Stomach (tissue), 9 donors: Measurements from ENCODE around the gene SVIL. TPM values are rescaled to one million over a fixed set of nuclear protein-coding genes. Genes with fewer than 3 reads are reported as not detected.
"Not testable (repeated sequence)": the region's sequence is repeated elsewhere in the genome, so short reads cannot be mapped to it uniquely, and the experiment has no call there.

ENCODE experiments used
- DNase-seq, 2 donors: peaks; one replicate each; pipeline versions ENCODE4 v3.0.0 to v3.0.0-alpha.2; 2013 to 2019
- H3K27ac ChIP-seq, 5 donors: fragments of 200-600 bp in 4 of 5; sonication (generic) in 4 of 5; one replicate each; pipeline ENCODE4 v1.5.1; 2013 to 2019; ENCODE audit warnings: mild to moderate bottlenecking in 1 of 5, moderate library complexity in 1 of 5
- H3K27me3 ChIP-seq, 3 donors: fragments of 200-600 bp; sonication (generic); one replicate each; pipeline ENCODE4 v1.5.1; 2017 to 2019; ENCODE audit warnings: mixed run types in 1 of 3
- H3K36me3 ChIP-seq, 4 donors: fragments of 200-600 bp; sonication (generic); 1 replicate in 3 of 4; 2 replicates in 1 of 4; pipeline ENCODE4 v1.5.1; 2016 to 2019
- H3K4me1 ChIP-seq, 4 donors: fragments of 200-600 bp; sonication (generic); one replicate each; pipeline ENCODE4 v1.5.1; 2016 to 2019
- H3K4me3 ChIP-seq, 4 donors: fragments of 200-600 bp; sonication (generic) in 3 of 4; one replicate each; pipeline ENCODE4 v1.5.1; 2016 to 2019; ENCODE audit warnings: mild to moderate bottlenecking in 1 of 4
- H3K9me3 ChIP-seq, 4 donors: fragments of 200-600 bp; sonication (generic); one replicate each; pipeline ENCODE4 v1.5.1; 2016 to 2019
- CTCF ChIP-seq, 7 experiments: fragments of 450-650 bp in 4 of 7; fragments of 200-600 bp in 3 of 7; sonication (generic) in 3 of 7; IDR thresholded peaks; one replicate each; pipeline ENCODE4 v1.5.1; 2016 to 2019; ENCODE audit warnings: antibody characterized with exemption in 7 of 7, control low read depth in 2 of 7, mild to moderate bottlenecking in 1 of 7
- EP300 ChIP-seq: sonication (generic); formaldehyde crosslinking; IDR thresholded peaks from one replicate; pipeline ENCODE4 v1.6.1; 2017; ENCODE audit warnings: antibody characterized with exemption
- POLR2A ChIP-seq, 4 donors: fragments of 450-650 bp; IDR thresholded peaks; one replicate each; pipeline ENCODE4 v1.6.1; 2016; ENCODE audit warnings: antibody characterized with exemption in 4 of 4, control low read depth in 2 of 4, mild to moderate bottlenecking in 1 of 4, moderate library complexity in 1 of 4
- POLR2AphosphoS5 ChIP-seq, 3 donors: sonication (generic); formaldehyde crosslinking; IDR thresholded peaks; one replicate each; pipeline ENCODE4 v1.6.1; 2016; ENCODE audit warnings: antibody characterized with exemption in 3 of 3
- WGBS, 5 donors: extraction: QIAGEN DNeasy Blood & Tissue Kit in 3 of 5; methylation state at CpG; one replicate each; pipeline versions ENCODE4 v1.1.5 to v1.1.7; 2013 to 2018; 5-methylcytosine and 5-hydroxymethylcytosine counted together
- intact Hi-C: fragments of 100-400 bp; cut with DNase I; formaldehyde crosslinking; loops from one replicate; pipeline ENCODE4 v1.15.1; 2023; ENCODE audit warnings: low total_unique reads
- polyA plus RNA-seq, 3 donors: library from polyadenylated mRNA; stranded (reverse); fragments of 200-250 nt; gene quantifications; one replicate each; pipeline ENCODE4 v1.2.3, GENCODE V29; 2013
- total RNA-seq, 5 donors: library from RNA; depleted of rRNA; stranded (reverse); fragments of >200 nt; gene quantifications; one replicate each; pipeline versions ENCODE4 v1.1.0 to v1.2.3, GENCODE V29; 2014 to 2016
- donor health status: healthy with polysubstance abuse.
- donor health status: Bipolar disorder and iron deficiency.
- donor health status: healthy.

The SVIL gene
- total and polyA plus RNA-seq, 8 donors = 6.8 to 400 (median 112) TPM

- Histone ChIP-seq H3K4me1 (peaks cover 0 to 18% (median 7%) of the 10 kb centered on the region in 4 donors), H3K36me3 (peaks cover 0 to 9% (median under 1%) of the 10 kb centered on the region in 4 donors), H3K27me3 (no peaks in the 10 kb centered on the region), H3K27ac (no peak overlapping the region), H3K9me3 (no peaks in the 10 kb centered on the region), H3K4me3 (no peak overlapping the region)
- WGBS, 5 donors = 86 to 90% (median 89%) methylated on average over 12 of the region's 12 CpGs
- no peak for DNase-seq
- intact Hi-C loops = no loop called here
- TF ChIP-seq POLR2A (IDR thresholded peaks at IDR 0.05) (no peak), EP300 (no peak), POLR2AphosphoS5 (IDR thresholded peaks at IDR 0.05) (no peak), CTCF (IDR thresholded peaks at IDR 0.05) (no peak)
Observed at GRCh38 chr10:29579455-29579970, 55.3 kb downstream of the SVIL start.

GRCh38 chr10:29578457-29578856 lies 56.3 kb downstream of the SVIL start:
- Histone ChIP-seq H3K36me3 (peaks cover 0 to 14% (median 2%) of the 10 kb centered on the region in 4 donors), H3K9me3 (no peaks in the 10 kb centered on the region), H3K27ac (no peak overlapping the region), H3K4me3 (no peak overlapping the region), H3K27me3 (no peaks in the 10 kb centered on the region), H3K4me1 (peaks cover 0 to 7% (median 2%) of the 10 kb centered on the region in 4 donors)
- DNase-seq = no peak
- intact Hi-C loops = no loop called here
- TF ChIP-seq POLR2A (IDR thresholded peaks at IDR 0.05) (no peak), EP300 (no peak), POLR2AphosphoS5 (IDR thresholded peaks at IDR 0.05) (no peak), CTCF (IDR thresholded peaks at IDR 0.05) (no peak)
- 84 to 93% (median 92%) methylated on average over 3 of the region's 3 CpGs for WGBS, 5 donors

GRCh38 chr10:29576681-29577080 lies 58.1 kb downstream of the SVIL start:
- Histone ChIP-seq H3K27me3 (no peaks in the 10 kb centered on the region), H3K27ac (no peak overlapping the region), H3K9me3 (no peaks in the 10 kb centered on the region), H3K36me3 (peaks cover 0 to 14% (median 2%) of the 10 kb centered on the region in 4 donors), H3K4me1 (peaks cover 0 to 4% (median 0%) of the 10 kb centered on the region in 4 donors), H3K4me3 (no peak overlapping the region)
- no peak for TF ChIP-seq CTCF (IDR thresholded peaks at IDR 0.05)
- TF ChIP-seq POLR2A (IDR thresholded peaks at IDR 0.05) = no peak
- TF ChIP-seq EP300 = no peak
- TF ChIP-seq POLR2AphosphoS5 (IDR thresholded peaks at IDR 0.05) = no peak
- WGBS, 5 donors = 81 to 92% (median 91%) methylated on average over 8 of the region's 8 CpGs
- intact Hi-C loops = no loop called here
- no peak for DNase-seq

GRCh38 chr10:29575098-29575455 lies 59.7 kb downstream of the SVIL start:
- DNase-seq = no peak
- peaks cover 0 to 14% (median 4%) of the 10 kb centered on the region in 4 donors for H3K4me1 ChIP-seq
- H3K27me3 ChIP-seq = no peaks in the 10 kb centered on the region
- TF ChIP-seq CTCF (IDR thresholded peaks at IDR 0.05) (no peak), POLR2AphosphoS5 (IDR thresholded peaks at IDR 0.05) (no peak), POLR2A (IDR thresholded peaks at IDR 0.05) (no peak), EP300 (no peak)
- WGBS, 5 donors = 91 to 100% (median 96%) methylated on average over 2 of the region's 2 CpGs
- H3K9me3 ChIP-seq = no peaks in the 10 kb centered on the region
- no peak overlapping the region for H3K4me3 ChIP-seq
- H3K36me3 ChIP-seq = peaks cover 0 to 14% (median 2%) of the 10 kb centered on the region in 4 donors
- intact Hi-C loops = no loop called here
- no peak overlapping the region for H3K27ac ChIP-seq

GRCh38 chr10:29574212-29575097 lies 60.3 kb downstream of the SVIL start:
- H3K27me3 ChIP-seq, H3K4me3 ChIP-seq, H3K36me3 ChIP-seq, intact Hi-C loops, H3K9me3 ChIP-seq, DNase-seq, H3K27ac ChIP-seq: not testable (repeated sequence)
- H3K4me1 ChIP-seq = peaks cover 0 to 20% (median 7%) of the 10 kb centered on the region in 4 donors
- WGBS, 5 donors = 78 to 90% (median 84%) methylated on average over 9 to 10 of the region's 10 CpGs

- H3K27ac ChIP-seq = not testable (repeated sequence)
Observed at GRCh38 chr10:29570248-29570647, 64.5 kb downstream of the SVIL start.

More at GRCh38 chr10:29570248-29570647, 64.5 kb downstream of the SVIL start:
- peaks cover 0 to 20% (median 8%) of the 10 kb centered on the region in 4 donors for H3K4me1 ChIP-seq
- peaks cover 0 to 18% (median 4%) of the 10 kb centered on the region in 4 donors for H3K36me3 ChIP-seq
- intact Hi-C loops, H3K4me3 ChIP-seq, DNase-seq, H3K9me3 ChIP-seq, H3K27me3 ChIP-seq: not testable (repeated sequence)
- 48 to 73% (median 68%) methylated on average over 2 of the region's 2 CpGs for WGBS, 5 donors
